ENCODE data around the gene TCEAL7. TPM values are rescaled to one million over a fixed set of nuclear protein-coding genes. Genes with fewer than 3 reads are reported as not detected.
A peak's percentile ranks its signal among the peaks of the same experiment; 100 is the strongest.
"Not testable (repeated sequence)": the region's sequence is repeated elsewhere in the genome, so short reads cannot be mapped to it uniquely, and the experiment has no call there.

Gene TCEAL7
- polyA plus RNA-seq (2012; ENCODE audit: insufficient read depth, insufficient read length) = not detected

DNA sequence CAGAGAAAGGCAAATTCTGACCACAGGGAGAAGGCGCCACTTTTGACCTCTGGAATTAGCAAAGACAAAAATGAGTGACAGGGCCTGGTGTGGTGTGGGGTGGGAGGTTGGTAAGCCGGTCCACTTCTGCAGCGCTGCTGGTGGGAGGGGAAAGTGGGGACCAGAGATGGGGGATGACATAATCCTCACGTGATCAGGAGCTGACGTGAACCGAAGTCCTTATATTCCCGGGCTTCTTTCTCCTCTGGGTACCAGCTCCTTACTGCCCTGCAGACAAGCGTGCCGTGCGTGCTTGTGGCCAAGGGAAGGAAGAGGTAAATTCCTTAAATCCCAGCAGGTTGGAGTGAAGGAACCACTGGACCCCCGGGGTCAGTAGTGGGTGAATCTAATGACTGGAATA lies at the start of gene TCEAL7:
TCEAL7 (plus strand) TSS at position 249 of the 400 bp plus-strand sequence. CDS start 1,165 bp downstream, outside the sequence.
- H3K4me3 ChIP-seq (ENCODE audit: low read length) = no peak within 1 kb of the TSS
- DNase-seq (ENCODE audit: low read depth, low spot score) = no peak

GRCh38 chrX:103293118-103293517 lies 36.9 kb upstream of the TCEAL7 start:
- DNase-seq (ENCODE audit: low read depth, low spot score) = no peak

GRCh38 chrX:103304705-103305104 lies 25.3 kb upstream of the TCEAL7 start:
- DNase-seq (ENCODE audit: low read depth, low spot score) = no peak
- H3K4me3 ChIP-seq (ENCODE audit: low read length) = no peak overlapping the region

More at GRCh38 chrX:103293118-103293517, 36.9 kb upstream of the TCEAL7 start:
- no peak overlapping the region for H3K4me3 ChIP-seq (ENCODE audit: low read length)

GRCh38 chrX:103305666-103306065 lies 24.4 kb upstream of the TCEAL7 start:
- not testable (repeated sequence) for DNase-seq (ENCODE audit: low read depth, low spot score); H3K4me3 ChIP-seq (ENCODE audit: low read length)

GRCh38 chrX:103309860-103310554 lies 20.0 kb upstream of the TCEAL7 start:
- peak overlapping the region; percentile 57 for H3K4me3 ChIP-seq (ENCODE audit: low read length)
- no peak for DNase-seq (ENCODE audit: low read depth, low spot score)

DNA sequence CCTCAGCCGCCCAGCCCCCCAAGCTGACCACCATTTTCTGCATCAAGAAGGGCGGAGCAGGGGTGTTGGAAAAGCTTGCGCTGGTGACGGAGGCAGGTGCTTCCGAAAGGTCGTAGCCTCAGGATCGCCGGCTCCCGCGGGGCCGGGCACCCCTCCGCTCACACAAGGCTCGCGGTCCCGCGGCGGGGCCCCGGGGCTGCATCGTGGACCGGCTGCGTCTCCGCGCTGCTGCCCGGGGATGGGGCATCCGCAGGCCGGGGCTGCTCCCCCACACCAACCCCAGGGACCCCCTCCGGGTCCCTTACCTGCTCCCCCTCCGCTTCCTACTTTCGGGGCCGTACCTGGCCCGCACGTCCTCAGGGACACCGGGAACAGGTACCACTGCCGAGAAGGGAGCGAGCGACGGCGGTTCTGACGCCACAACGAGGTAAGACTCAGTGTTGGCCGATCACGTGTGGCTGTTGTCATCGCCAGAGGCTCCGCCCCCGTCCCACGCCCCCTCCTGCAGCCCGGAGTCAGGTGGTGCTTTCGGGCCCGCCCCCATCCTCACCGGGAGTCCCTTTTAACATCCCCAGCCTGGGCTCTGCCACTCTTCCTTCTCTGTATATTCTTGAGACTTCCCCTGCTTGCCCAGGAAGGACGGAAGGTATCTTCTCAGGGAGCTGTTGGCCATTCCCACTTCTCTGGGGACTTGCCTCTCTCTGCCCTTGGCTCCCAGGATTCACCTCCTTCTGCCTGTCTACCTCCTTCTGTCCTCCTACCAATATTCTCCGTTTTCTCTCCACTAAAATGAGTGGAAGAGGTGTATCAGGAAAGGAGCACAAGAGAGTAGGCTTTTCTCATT lies 19.3 kb upstream of the TCEAL7 start, which contains the start of gene BEX2:
BEX2 (minus strand) TSS at position 436 of the 844 bp plus-strand sequence. CDS start 1,014 bp downstream, outside the sequence.
- H3K4me3 ChIP-seq (ENCODE audit: low read length) = peak within 1 kb of the TSS; percentile 57
- peak; percentile 55 for DNase-seq (ENCODE audit: low read depth, low spot score)

DNA sequence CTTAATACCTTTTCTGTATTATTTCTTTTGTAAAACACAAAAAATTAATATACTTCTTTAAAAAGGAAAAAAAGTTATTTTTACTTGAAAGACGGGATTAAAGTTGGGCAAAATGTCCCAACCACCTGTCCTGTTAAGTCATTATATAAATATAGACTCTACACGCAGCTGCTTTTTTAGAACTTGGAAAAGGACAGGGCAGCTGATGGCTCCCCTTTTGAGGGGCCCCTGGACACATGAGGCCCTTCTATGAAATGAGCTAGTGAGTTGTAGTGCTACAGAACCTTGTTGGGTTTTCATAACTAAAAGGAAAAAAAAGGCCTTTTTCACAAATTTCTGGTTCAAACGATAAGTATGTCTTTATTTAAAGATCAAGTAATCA lies 18.6 kb upstream of the TCEAL7 start:
- H3K4me3 ChIP-seq (ENCODE audit: low read length) = peak overlapping the region; percentile 57
- DNase-seq (ENCODE audit: low read depth, low spot score) = no peak

GRCh38 chrX:103330681-103331288 lies 746 bp downstream of the TCEAL7 start:
- DNase-seq (ENCODE audit: low read depth, low spot score) = no peak
- no peak overlapping the region for H3K4me3 ChIP-seq (ENCODE audit: low read length)

DNA sequence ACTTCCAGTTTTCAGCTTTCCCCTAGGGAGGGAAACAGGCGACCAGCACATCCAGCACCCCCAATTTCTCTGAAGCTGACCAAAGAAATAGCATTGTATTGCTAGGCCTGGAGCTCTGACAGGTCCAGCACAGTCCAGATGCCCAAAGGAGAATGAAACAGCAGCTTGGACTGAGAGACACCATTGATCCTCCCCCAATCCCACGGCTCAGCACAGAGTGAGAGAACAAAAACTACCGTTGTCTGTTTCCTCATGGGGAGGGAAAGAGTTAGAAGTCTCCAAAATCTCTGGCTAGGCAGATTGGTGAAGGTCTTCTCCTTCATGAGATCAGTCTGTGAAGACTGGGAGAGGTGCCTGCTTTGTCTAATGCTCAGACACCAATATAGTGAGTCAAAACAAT lies 8.6 kb downstream of the TCEAL7 start:
- H3K4me3 ChIP-seq (ENCODE audit: low read length) = no peak overlapping the region
- DNase-seq (ENCODE audit: low read depth, low spot score) = no peak

- H3K4me3 ChIP-seq (ENCODE audit: low read length) = no peak overlapping the region
- DNase-seq (ENCODE audit: low read depth, low spot score) = peak; percentile 28
Measured at GRCh38 chrX:103343105-103343504, 13.1 kb downstream of the TCEAL7 start.

GRCh38 chrX:103344606-103345005 lies 14.6 kb downstream of the TCEAL7 start:
- no peak for DNase-seq (ENCODE audit: low read depth, low spot score)
- H3K4me3 ChIP-seq (ENCODE audit: low read length) = no peak overlapping the region

DNA sequence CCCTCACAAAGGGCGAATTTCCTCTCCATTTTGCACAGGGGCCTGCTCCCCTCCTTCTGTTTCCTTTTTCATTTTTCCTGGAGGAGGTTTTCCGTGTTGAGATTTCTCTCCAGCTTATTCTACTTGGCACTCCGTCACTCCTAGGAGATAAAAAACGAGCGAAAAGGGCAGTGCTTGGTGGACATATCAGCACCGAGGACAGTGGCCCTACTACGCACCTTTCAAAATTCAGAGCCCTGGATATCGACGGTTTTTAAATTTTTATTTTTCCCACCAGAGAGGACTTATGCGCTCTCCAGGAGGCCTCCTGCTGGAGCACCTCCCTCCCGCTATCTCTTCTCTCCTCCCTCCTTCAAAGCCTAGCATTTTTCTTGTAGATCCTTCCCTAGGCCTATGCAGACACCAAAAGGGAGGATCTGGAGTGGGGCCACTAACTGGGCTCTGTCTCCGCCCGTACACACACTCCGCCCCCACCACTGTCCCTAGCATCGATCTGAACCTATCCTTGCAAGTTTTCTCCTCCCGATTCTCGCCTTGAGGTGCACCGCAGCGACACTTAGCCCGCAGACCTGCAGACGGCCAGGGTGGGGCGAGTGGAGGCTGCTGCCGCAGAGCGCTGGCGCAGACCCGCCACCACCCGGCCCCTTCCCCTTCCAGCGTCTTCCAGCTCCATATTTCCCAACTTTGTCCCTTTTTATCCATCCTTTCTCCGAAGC lies 17.8 kb downstream of the TCEAL7 start:
- no peak overlapping the region for H3K4me3 ChIP-seq (ENCODE audit: low read length)
- DNase-seq (ENCODE audit: low read depth, low spot score) = no peak

- DNase-seq (ENCODE audit: low read depth, low spot score) = peak; percentile 39
- H3K4me3 ChIP-seq (ENCODE audit: low read length) = peak within 1 kb of the TSS; percentile 74
Measured at GRCh38 chrX:103356130-103356798, 26.2 kb downstream of the TCEAL7 start, which contains the start of gene TCEAL9. Gene TCEAL9, plus strand, starts transcription at chrX:103356506. Its CDS starts 1,179 bp downstream, at chrX:103357685.

DNA sequence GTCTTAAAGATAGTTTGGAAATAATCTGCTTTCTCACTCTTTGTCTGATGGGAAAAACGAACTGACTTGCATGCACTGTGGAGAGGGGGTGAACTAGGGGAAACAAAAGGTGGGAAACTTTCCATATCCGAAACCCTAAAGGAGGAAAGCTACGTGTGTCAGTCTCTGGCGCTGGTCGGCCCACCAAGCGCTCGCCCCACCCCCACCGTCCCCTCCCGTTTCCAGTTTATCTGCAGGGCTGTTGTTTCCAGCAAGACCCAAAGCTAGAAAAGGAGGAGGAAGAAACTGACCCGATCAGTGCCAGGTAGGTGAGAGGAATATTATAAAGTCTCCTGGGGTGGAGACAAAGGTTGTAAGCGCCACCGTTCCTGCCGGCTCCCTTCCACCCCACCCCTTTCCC lies 26.8 kb downstream of the TCEAL7 start:
- H3K4me3 ChIP-seq (ENCODE audit: low read length) = peak overlapping the region; percentile 74
- no peak for DNase-seq (ENCODE audit: low read depth, low spot score)

DNA sequence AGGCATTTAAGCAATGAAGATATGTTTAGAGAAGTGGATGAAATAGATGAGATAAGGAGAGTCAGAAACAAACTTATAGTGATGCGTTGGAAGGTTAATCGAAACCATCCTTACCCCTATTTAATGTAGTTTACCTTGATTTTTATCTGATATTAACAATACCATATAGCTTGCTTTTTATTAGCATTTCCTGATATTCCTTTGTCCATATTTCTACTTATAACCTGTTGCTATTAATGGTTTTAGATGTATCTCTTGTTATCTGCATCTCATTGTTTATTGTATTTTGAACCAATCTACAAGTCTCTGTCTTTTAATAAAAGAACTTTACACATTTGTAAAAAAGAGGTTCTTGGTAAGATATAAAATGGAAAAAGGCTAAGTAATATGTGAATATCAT lies 27.8 kb downstream of the TCEAL7 start:
- no peak for DNase-seq (ENCODE audit: low read depth, low spot score)
- no peak overlapping the region for H3K4me3 ChIP-seq (ENCODE audit: low read length)

- DNase-seq (ENCODE audit: low read depth, low spot score); H3K4me3 ChIP-seq (ENCODE audit: low read length): not testable (repeated sequence)
Measured at GRCh38 chrX:103359605-103360004, 29.6 kb downstream of the TCEAL7 start.

DNA sequence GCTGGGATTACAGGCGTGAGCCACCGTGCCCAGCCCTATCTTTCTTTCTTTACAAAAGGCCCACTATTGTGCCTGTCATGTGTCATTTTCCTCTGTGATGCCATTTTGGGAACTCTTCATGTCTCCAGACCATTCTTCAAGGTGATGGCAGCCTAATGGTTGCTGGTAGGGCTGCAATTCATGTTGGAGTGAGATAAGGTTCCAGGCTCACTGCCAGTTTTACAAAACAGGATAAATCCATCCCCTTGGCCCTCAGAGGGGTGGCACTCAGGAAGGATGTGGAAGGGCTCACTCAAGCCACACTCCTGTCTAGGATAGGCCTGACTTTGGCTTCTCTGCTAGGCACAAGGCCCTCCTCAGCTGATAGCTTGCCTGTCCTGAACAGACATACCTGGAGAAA lies 30.1 kb downstream of the TCEAL7 start:
- H3K4me3 ChIP-seq (ENCODE audit: low read length) = no peak overlapping the region
- DNase-seq (ENCODE audit: low read depth, low spot score) = no peak

GRCh38 chrX:103360916-103361315 lies 30.9 kb downstream of the TCEAL7 start:
- H3K4me3 ChIP-seq (ENCODE audit: low read length) = no peak overlapping the region
- no peak for DNase-seq (ENCODE audit: low read depth, low spot score)

Measured in Jurkat, Clone E6-1 (cell line).